Measurements from ENCODE around the gene CFAP299. TPM values are rescaled to one million over a fixed set of nuclear protein-coding genes. Genes with fewer than 3 reads are reported as not detected.

Gene CFAP299
- total RNA-seq, 1 experiment from 2014 or later = not detected

- ChIA-PET POLR2A (ENCODE audit: low non-redundant PET) (no interaction called here), CTCF (no interaction called here)
- TF ChIP-seq CTCF (conservative IDR thresholded peaks at IDR 0.05; ENCODE audit: low read depth, low read length) (no peak), EZH2 (IDR thresholded peaks at IDR 0.05; ENCODE audit: borderline replicate concordance, low read depth, low read length, poor library complexity, severe bottlenecking) (no peak)
- DNase-seq (ENCODE audit: low spot score) = no peak
- H3K36me3 ChIP-seq (ENCODE audit: insufficient read depth, low read length, poor library complexity, severe bottlenecking) = no peaks in the 10 kb centered on the region
- no peak overlapping the region for H3K4me3 ChIP-seq (ENCODE audit: low read depth, low read length, poor library complexity, severe bottlenecking)
- intact Hi-C loops (cut with micrococcal nuclease; ENCODE audit: unreplicated experiment) = no loop called here
- BruUV-seq (replicated peaks) = no TSS peak
- H3K4me1 ChIP-seq (ENCODE audit: insufficient read depth, low read length, poor library complexity, severe bottlenecking) = no peaks in the 10 kb centered on the region
- no peaks in the 10 kb centered on the region for H3K9me3 ChIP-seq (ENCODE audit: low read depth, low read length, poor library complexity, severe bottlenecking)
- no peaks in the 10 kb centered on the region for H3K27me3 ChIP-seq (replicated peaks; ENCODE audit: insufficient read depth, low read depth, low read length, poor library complexity)
- no peak overlapping the region for H3K27ac ChIP-seq (ENCODE audit: low read depth, low read length, poor library complexity, severe bottlenecking)
Observed at GRCh38 chr4:80852061-80852460, 516.5 kb downstream of the CFAP299 start.

DNA sequence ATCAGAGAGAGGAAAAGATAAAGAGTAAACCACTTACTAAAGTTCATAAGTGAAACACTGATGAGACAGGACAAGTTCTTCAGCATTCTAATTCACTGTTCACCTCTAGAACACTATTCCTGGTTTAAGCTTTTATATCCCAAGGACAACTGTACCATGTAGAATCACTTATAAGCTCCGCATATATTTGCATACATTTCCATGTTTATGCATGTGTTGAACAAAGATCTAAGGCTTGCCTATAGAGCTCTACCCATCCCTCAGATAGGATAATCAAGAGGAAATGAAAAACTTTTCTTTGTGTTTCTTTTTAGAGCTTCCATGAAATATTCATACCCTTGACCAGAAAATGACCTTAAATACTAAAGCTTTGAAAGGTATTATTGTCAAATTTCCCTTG is 538.0 kb downstream of the CFAP299 start:
- H3K36me3 ChIP-seq (ENCODE audit: insufficient read depth, low read length, poor library complexity, severe bottlenecking) = no peaks in the 10 kb centered on the region
- CTCF ChIA-PET = no interaction called here

GRCh38 chr4:80874979-80875378 is 539.4 kb downstream of the CFAP299 start:
- Histone ChIP-seq H3K27me3 (replicated peaks; ENCODE audit: insufficient read depth, low read depth, low read length, poor library complexity) (no peaks in the 10 kb centered on the region), H3K4me1 (ENCODE audit: insufficient read depth, low read length, poor library complexity, severe bottlenecking) (no peaks in the 10 kb centered on the region), H3K9me3 (ENCODE audit: low read depth, low read length, poor library complexity, severe bottlenecking) (no peaks in the 10 kb centered on the region), H3K27ac (ENCODE audit: low read depth, low read length, poor library complexity, severe bottlenecking) (no peak overlapping the region), H3K36me3 (ENCODE audit: insufficient read depth, low read length, poor library complexity, severe bottlenecking) (no peaks in the 10 kb centered on the region), H3K4me3 (ENCODE audit: low read depth, low read length, poor library complexity, severe bottlenecking) (no peak overlapping the region)
- ChIA-PET POLR2A (ENCODE audit: low non-redundant PET) (no interaction called here), CTCF (no interaction called here)
- no peak for DNase-seq (ENCODE audit: low spot score)
- TF ChIP-seq EZH2 (IDR thresholded peaks at IDR 0.05; ENCODE audit: borderline replicate concordance, low read depth, low read length, poor library complexity, severe bottlenecking) (no peak), CTCF (conservative IDR thresholded peaks at IDR 0.05; ENCODE audit: low read depth, low read length) (no peak)
- intact Hi-C loops (cut with micrococcal nuclease; ENCODE audit: unreplicated experiment) = no loop called here
- no TSS peak for BruUV-seq (replicated peaks)

More for the DNA sequence above, 538.0 kb downstream of the CFAP299 start:
- Histone ChIP-seq H3K4me1 (ENCODE audit: insufficient read depth, low read length, poor library complexity, severe bottlenecking) (no peaks in the 10 kb centered on the region), H3K9me3 (ENCODE audit: low read depth, low read length, poor library complexity, severe bottlenecking) (no peaks in the 10 kb centered on the region), H3K4me3 (ENCODE audit: low read depth, low read length, poor library complexity, severe bottlenecking) (no peak overlapping the region), H3K27ac (ENCODE audit: low read depth, low read length, poor library complexity, severe bottlenecking) (no peak overlapping the region), H3K27me3 (replicated peaks; ENCODE audit: insufficient read depth, low read depth, low read length, poor library complexity) (no peaks in the 10 kb centered on the region)
- DNase-seq (ENCODE audit: low spot score) = no peak
- TF ChIP-seq EZH2 (IDR thresholded peaks at IDR 0.05; ENCODE audit: borderline replicate concordance, low read depth, low read length, poor library complexity, severe bottlenecking) = no peak
- POLR2A ChIA-PET (ENCODE audit: low non-redundant PET) = no interaction called here
- intact Hi-C loops (cut with micrococcal nuclease; ENCODE audit: unreplicated experiment) = no loop called here
- no TSS peak for BruUV-seq (replicated peaks)

GRCh38 chr4:80875642-80876041 is 540.1 kb downstream of the CFAP299 start:
- CTCF ChIA-PET = no interaction called here
- no peak overlapping the region for H3K4me3 ChIP-seq (ENCODE audit: low read depth, low read length, poor library complexity, severe bottlenecking)
- no TSS peak for BruUV-seq (replicated peaks)
- DNase-seq (ENCODE audit: low spot score) = no peak
- TF ChIP-seq EZH2 (IDR thresholded peaks at IDR 0.05; ENCODE audit: borderline replicate concordance, low read depth, low read length, poor library complexity, severe bottlenecking) = no peak
- no peak for TF ChIP-seq CTCF (conservative IDR thresholded peaks at IDR 0.05; ENCODE audit: low read depth, low read length)
- H3K36me3 ChIP-seq (ENCODE audit: insufficient read depth, low read length, poor library complexity, severe bottlenecking) = no peaks in the 10 kb centered on the region
- no peaks in the 10 kb centered on the region for H3K9me3 ChIP-seq (ENCODE audit: low read depth, low read length, poor library complexity, severe bottlenecking)
- no peaks in the 10 kb centered on the region for H3K27me3 ChIP-seq (replicated peaks; ENCODE audit: insufficient read depth, low read depth, low read length, poor library complexity)
- H3K4me1 ChIP-seq (ENCODE audit: insufficient read depth, low read length, poor library complexity, severe bottlenecking) = no peaks in the 10 kb centered on the region
- intact Hi-C loops (cut with micrococcal nuclease; ENCODE audit: unreplicated experiment) = no loop called here
- POLR2A ChIA-PET (ENCODE audit: low non-redundant PET) = no interaction called here
- no peak overlapping the region for H3K27ac ChIP-seq (ENCODE audit: low read depth, low read length, poor library complexity, severe bottlenecking)
